SK-N-MC (cell line): ENCODE measurements around the gene EFNB2.

Experiments used
- DNase-seq: peaks from one replicate; pipeline ENCODE4 v3.0.0-alpha.2; 2011; ENCODE audit warnings: low read depth, low spot score
- H3K27ac ChIP-seq: fragments of 200-600 bp; sonication (generic); 2 replicates; pipeline ENCODE4 v1.5.1; 2016; ENCODE audit warnings: mixed run types
- H3K36me3 ChIP-seq: fragments of 200-600 bp; sonication (generic); 2 replicates; pipeline ENCODE4 v1.6.1; 2017; ENCODE audit warnings: antibody characterized with exemption, low read length, mixed read lengths; ENCODE audit not compliant: insufficient read depth
- H3K4me3 ChIP-seq: fragments of 200-600 bp; sonication (generic); 2 replicates; pipeline ENCODE4 v1.5.1; 2016
- H3K9ac ChIP-seq: fragments of 200-600 bp; sonication (generic); 2 replicates; pipeline ENCODE4 v1.8.0; 2017; ENCODE audit warnings: mixed run types, mixed read lengths; ENCODE audit not compliant: insufficient read length
- H3K9me3 ChIP-seq: fragments of 200-600 bp; sonication (generic); 2 replicates; pipeline ENCODE4 v1.6.1; 2017; ENCODE audit warnings: low read depth, mild to moderate bottlenecking, antibody characterized with exemption, low read length, moderate library complexity, mixed read lengths
- EZH2 ChIP-seq: fragments of 200-600 bp; sonication (generic); IDR thresholded peaks from one replicate; pipeline ENCODE4 v1.6.1; 2017; ENCODE audit warnings: antibody characterized with exemption
- FOXP2 ChIP-seq: optimal IDR thresholded peaks from 2 replicates; pipeline ENCODE3; 2011; ENCODE audit warnings: mild to moderate bottlenecking, moderate library complexity; ENCODE audit not compliant: insufficient read depth; ENCODE audit errors: extremely low read length, control extremely low read depth
- POLR2AphosphoS5 ChIP-seq: IDR thresholded peaks from 2 replicates; pipeline ENCODE4 v1.6.1; 2012; ENCODE audit warnings: mild to moderate bottlenecking, low read depth, low read length, borderline replicate concordance

Gene EFNB2, protein sequence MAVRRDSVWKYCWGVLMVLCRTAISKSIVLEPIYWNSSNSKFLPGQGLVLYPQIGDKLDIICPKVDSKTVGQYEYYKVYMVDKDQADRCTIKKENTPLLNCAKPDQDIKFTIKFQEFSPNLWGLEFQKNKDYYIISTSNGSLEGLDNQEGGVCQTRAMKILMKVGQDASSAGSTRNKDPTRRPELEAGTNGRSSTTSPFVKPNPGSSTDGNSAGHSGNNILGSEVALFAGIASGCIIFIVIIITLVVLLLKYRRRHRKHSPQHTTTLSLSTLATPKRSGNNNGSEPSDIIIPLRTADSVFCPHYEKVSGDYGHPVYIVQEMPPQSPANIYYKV

DNA sequence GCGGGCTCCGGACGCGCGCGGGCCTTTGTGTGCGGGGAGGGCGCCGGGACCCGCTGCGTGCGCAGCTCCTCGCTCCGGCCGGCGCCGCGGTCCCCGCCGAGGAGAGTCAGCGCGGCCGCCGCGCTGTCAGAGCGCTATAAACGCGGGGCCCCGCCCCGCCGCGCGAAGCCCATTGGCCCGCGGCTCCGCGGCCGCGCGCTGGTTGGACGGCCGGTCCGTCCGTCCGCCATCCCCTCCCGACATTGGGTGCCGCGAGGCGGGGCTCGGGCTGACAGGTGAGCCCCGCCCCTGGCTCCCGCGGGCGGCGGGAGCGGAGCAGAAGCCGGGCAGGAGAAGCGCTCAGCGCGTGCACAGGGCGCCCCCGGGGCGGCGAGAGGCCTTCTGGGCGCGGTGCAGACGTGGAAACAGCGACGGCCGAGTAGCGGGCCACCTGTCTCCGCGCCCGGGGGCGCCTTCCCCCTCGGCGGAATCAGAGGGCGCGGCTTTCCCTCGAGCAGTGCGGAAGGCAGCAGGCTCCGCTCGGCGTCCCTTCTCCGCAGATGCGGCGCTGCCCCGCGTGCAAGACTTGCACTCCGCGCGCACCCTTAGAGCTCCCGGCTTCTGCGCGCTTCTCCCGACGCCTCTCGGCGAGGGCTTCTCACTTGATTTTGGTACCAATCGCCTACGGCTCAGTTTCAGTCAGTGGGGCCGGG lies at the start of gene EFNB2:
EFNB2 (minus strand) TSS at position 111 of the 692 bp plus-strand sequence. CDS start 698 bp downstream, outside the sequence.
- peaks cover 4% of the 10 kb centered on the region; the same call in 1 of the 2 replicates for H3K36me3 ChIP-seq
- H3K9ac ChIP-seq, result no peak within 1 kb of the TSS
- TF ChIP-seq POLR2AphosphoS5, result no peak
- no peak for TF ChIP-seq EZH2
- no peak for TF ChIP-seq FOXP2
- H3K9me3 ChIP-seq, result no peaks in the 10 kb centered on the region
- peak within 1 kb of the TSS; percentile 79 for H3K4me3 ChIP-seq
- no peak for DNase-seq
- no peak within 1 kb of the TSS for H3K27ac ChIP-seq

- H3K27ac ChIP-seq, result no peak overlapping the region
- H3K9me3 ChIP-seq, result no peaks in the 10 kb centered on the region
- DNase-seq, result no peak
- H3K36me3 ChIP-seq, result no peaks in the 10 kb centered on the region
- H3K4me3 ChIP-seq, result no peak overlapping the region
- no peak for TF ChIP-seq EZH2
- no peak for TF ChIP-seq POLR2AphosphoS5
- no peak for TF ChIP-seq FOXP2
- no peak overlapping the region for H3K9ac ChIP-seq
Measured at GRCh38 chr13:106581225-106581624, 45.8 kb upstream of the EFNB2 start.

DNA sequence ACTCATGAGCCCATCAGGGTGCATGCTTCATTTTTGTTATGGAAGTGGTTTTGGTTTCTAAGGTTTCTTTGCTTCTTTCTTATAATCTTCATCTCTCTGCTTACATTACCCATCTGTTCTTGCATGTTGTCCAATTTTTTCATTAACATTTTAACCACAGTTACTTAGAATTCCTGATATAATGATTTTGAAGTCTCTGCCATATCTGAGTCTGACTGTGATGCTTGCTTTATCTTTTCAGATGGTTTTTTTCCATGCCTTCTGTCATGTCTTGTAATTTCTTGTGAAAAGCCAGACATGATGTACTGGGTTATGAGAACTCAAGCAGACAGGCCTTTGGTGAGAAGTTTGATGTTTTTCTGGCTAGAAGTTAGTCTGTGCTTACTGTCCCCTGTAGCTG lies 40.4 kb upstream of the EFNB2 start:
- Histone ChIP-seq H3K27ac (no peak overlapping the region), H3K9me3 (no peaks in the 10 kb centered on the region), H3K4me3 (no peak overlapping the region), H3K9ac (no peak overlapping the region), H3K36me3 (no peaks in the 10 kb centered on the region)
- DNase-seq, result no peak
- TF ChIP-seq EZH2, result no peak
- no peak for TF ChIP-seq FOXP2
- TF ChIP-seq POLR2AphosphoS5, result no peak

GRCh38 chr13:106573868-106574267 lies 38.4 kb upstream of the EFNB2 start:
- no peak overlapping the region for H3K4me3 ChIP-seq
- no peak for TF ChIP-seq EZH2
- TF ChIP-seq POLR2AphosphoS5, result no peak
- TF ChIP-seq FOXP2, result no peak
- no peak for DNase-seq
- H3K9me3 ChIP-seq, result no peaks in the 10 kb centered on the region
- H3K9ac ChIP-seq, result no peak overlapping the region
- no peaks in the 10 kb centered on the region for H3K36me3 ChIP-seq
- H3K27ac ChIP-seq, result no peak overlapping the region

DNA sequence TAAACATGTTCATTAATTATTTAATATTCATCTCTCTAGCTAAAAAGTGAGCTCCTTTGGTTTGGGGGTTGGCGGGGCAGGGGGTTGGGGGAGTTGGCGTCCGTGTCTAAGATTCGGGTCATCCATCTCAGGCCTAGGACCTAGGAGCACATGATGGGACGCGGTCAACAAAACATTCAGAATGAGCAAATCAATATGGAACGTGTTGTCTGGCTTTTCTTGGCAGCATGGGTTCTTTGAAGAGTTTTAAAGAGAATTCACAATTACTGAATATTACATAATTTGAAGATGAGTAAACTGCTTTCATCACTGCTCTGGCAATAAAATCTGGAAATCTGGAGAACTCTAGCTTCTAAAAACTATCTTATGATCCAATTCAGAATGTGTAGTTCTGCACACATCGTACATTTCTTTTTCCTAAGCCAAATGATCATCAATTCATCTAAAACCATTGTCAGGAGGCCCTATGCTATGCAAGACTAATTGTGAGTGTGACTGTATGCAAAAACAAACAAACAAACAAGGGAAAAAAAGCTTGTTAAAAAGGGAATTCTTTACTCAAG lies 37.9 kb upstream of the EFNB2 start:
- Histone ChIP-seq H3K36me3 (no peaks in the 10 kb centered on the region), H3K27ac (no peak overlapping the region), H3K4me3 (no peak overlapping the region), H3K9me3 (no peaks in the 10 kb centered on the region), H3K9ac (no peak overlapping the region)
- TF ChIP-seq FOXP2 (no peak), EZH2 (no peak)
- DNase-seq, result no peak

DNA sequence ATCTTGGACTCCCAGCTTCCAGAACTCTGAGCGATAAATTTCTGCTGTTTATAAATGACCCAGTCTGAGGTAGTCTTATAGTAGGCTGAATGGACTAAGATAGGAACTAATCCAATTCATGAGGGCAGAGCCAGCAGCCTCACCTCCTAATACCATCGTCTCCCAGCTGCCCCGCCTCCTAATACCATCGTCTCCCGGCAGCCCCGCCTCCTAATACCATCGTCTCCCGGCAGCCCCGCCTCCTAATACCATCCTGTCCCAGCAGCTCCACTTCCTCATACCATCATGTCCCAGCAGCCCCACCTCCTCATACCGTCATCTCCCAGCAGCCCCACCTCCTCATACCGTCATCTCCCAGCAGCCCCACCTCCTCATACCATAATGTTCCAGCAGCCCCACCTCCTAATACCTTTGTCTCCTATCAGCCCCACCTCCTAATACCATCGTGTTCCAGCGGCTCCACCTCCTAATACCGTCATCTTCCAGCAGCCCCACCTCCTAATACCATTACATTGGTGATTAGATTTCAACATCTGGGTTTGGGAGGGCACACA lies 34.9 kb upstream of the EFNB2 start:
- no peaks in the 10 kb centered on the region for H3K9me3 ChIP-seq
- H3K27ac ChIP-seq, result no peak overlapping the region
- H3K4me3 ChIP-seq, result no peak overlapping the region
- H3K9ac ChIP-seq, result no peak overlapping the region
- no peak for DNase-seq
- H3K36me3 ChIP-seq, result peaks cover 2% of the 10 kb centered on the region; the same call in 1 of the 2 replicates
- TF ChIP-seq EZH2 (no peak), FOXP2 (no peak), POLR2AphosphoS5 (no peak)

GRCh38 chr13:106569233-106570095 lies 34.0 kb upstream of the EFNB2 start:
- peaks cover 2% of the 10 kb centered on the region; the same call in 1 of the 2 replicates for H3K36me3 ChIP-seq
- H3K4me3 ChIP-seq, result no peak overlapping the region
- H3K9me3 ChIP-seq, result no peaks in the 10 kb centered on the region
- TF ChIP-seq EZH2, result no peak
- TF ChIP-seq FOXP2, result no peak
- no peak for TF ChIP-seq POLR2AphosphoS5
- H3K27ac ChIP-seq, result no peak overlapping the region
- H3K9ac ChIP-seq, result no peak overlapping the region
- DNase-seq, result no peak

GRCh38 chr13:106568299-106569003 lies 33.0 kb upstream of the EFNB2 start:
- Histone ChIP-seq H3K9me3 (no peaks in the 10 kb centered on the region), H3K4me3 (peak overlapping the region; percentile 98), H3K27ac (no peak overlapping the region), H3K36me3 (peaks cover 2% of the 10 kb centered on the region; the same call in 1 of the 2 replicates), H3K9ac (peak overlapping the region; percentile 99)
- DNase-seq, result no peak
- TF ChIP-seq FOXP2 (no peak), POLR2AphosphoS5 (no peak), EZH2 (no peak)
